NCI-H82 treated with DMSO at 0.1 percent for 48 hours (cell line): ENCODE results near the gene ATP10A.

ENCODE experiments used
- DNase-seq: peaks from one replicate; lab custom pipeline; 2025; ENCODE audit not compliant: unreplicated experiment; lab: John Stamatoyannopoulos, UW

ATP10A gene

GRCh38 chr15:25830844-25831451 is 32.2 kb downstream of the ATP10A start:
- no peak for DNase-seq

DNA sequence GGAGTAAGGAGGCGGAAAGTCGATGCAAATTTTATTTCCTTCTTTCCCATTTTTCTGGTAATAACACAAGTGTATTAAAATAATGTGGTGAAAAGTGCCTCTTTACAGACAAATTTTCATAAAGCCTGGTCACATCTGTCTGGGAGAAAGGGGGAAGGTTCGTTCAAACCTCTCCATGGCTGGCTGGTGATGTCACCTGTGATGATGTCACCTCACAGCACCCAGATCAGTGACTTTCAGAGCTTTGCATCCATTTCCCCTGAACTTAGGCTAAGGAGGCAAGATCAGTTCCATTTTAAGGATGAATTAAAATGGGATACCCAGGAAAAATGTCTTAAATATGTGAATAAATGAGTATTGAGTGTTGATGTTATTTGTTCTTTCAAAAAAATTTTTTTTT is 34.1 kb downstream of the ATP10A start:
- DNase-seq, result no peak

DNA sequence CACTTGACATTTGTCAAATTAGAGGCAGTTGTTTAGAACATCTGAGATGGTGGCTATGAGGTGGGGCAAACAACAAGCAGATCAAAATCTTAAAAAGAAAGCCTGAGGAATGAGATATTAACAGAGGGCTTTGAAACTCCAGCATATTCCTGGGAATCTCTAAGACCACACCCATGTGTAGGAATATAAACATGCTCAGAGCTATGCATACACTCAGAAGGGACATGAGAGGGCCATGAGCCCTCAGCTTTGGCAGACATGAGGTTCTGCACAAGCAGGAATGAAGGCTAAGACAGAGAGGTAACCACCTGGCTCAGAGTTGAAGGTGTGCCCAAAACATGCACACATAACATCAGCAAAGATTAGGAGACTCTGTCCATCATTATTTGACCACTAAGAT is 37.9 kb downstream of the ATP10A start:
- no peak for DNase-seq

DNA sequence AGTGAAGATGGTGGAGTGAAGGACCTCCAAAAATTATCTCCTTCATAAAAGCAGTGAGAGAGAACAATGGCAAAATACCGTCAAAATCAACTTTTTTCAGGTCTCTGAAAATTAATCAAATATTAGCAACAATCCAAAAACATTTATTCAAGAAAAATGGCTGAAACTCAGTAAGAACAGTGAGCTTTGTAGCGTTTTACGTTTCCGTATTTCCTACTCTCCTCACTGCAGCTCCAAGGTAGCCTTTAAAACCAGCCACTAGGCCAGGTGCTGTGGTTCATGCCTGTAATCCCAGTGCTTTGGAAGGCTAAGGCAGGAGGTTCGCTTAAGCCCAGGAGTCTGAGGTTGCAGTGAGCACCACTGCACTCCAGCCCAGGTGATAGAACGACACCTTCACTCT is 38.5 kb downstream of the ATP10A start:
- DNase-seq, result no peak

- no peak for DNase-seq
Measured at GRCh38 chr15:25812845-25813244, 50.3 kb downstream of the ATP10A start.

DNA sequence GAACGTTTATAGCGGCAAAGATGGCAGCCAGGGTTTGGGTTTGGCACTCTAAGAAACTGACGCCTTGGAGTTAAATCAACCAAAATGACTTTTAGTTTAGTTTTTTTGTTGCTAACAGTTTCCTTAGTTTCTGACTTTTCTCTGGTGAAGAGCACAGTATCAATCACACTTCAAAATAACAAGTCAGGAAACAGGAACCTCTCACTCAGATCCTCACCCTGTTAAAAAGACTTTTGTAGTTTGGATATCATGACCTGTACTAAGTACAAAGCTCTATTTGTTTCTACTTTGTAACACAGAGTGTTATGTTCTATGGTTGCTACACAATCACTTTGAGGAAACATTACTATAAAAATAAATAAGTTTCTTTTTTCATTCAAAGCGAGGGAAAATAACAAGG is 51.1 kb downstream of the ATP10A start:
- DNase-seq, result no peak

DNA sequence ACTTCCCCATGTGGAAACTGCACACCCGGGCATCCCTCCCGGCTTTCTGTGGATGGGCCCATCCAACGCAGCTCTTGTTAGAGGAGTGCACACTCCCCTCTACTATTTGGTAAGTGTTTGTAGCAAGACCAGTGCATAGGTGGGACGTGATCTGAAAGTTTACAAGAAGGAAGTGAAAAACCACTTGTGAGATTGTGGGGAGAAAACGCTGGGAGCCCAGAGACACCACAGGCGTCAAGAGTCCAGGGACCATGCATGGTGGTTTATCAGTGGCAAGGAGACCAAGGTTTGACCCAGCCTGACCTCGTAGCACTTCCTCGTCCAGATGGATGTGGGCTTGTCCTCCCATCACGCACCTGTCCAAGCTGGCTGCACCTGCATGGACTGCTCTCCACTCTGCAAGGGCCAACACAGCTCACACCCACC is 51.6 kb downstream of the ATP10A start:
- DNase-seq, result no peak

DNA sequence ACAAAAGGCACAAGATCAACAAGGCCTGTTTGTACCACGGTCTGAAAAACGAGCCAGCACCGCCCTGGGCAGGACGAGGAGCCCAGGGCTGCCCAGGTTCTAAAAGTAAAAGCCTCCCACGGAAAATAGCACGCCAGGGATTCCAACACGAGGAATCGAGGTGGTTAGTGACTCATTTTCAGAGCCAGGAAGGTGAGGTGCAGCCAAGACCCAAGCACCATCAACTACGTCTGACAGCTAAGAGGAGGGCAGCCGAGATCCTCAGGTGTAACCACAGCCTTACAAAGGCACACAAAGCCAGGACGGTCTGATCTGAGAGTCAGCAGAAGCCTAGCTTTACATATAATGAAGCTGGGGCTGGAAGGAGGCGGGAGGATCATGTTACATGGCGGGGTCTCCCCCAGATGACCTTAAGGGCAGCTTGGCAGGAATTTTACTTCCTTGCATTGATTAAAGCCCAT is 52.5 kb downstream of the ATP10A start:
- DNase-seq, result no peak

GRCh38 chr15:25810154-25810553 is 53.0 kb downstream of the ATP10A start:
- no peak for DNase-seq

DNA sequence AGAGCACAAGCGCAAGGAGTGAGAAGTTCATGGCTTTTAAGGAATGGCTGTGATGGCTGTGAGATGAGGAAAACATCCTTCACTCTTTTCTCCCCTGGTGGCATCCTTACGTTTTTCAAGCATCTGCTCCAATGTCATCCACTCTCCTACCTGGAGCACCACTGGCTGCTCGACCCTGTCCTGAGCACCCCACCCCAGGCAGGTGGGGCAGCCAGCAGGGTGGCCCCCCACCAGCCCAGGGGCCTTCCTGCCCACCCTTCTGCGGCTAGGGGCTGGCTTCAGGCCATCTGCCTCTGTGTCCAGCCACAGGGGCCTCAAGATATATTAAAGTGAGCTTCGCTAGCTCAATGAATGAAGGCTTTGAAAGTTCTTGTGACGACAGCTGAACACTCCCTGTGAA is 56.1 kb downstream of the ATP10A start:
- DNase-seq, result no peak

- no peak for DNase-seq
Measured at GRCh38 chr15:25805031-25805430, 58.1 kb downstream of the ATP10A start.

DNA sequence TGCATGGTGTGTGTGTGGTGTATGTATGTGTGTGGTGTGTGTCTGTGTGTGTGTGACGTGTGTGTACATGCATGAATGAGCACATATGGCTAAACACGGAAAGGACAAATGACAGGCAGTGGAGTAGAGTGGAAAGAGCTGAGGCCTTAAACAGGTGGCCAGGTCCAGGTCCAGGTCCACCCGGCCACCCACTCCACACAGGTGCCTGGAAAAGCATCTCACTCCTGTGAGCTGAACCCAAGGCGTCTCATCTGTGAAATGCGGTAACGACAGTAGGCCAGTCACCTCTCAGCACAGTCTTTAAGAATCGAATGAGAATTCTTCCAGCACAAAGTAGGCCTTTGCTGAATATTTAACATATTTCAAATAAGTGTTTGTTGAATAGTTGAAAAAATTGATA is 58.7 kb downstream of the ATP10A start:
- no peak for DNase-seq

DNA sequence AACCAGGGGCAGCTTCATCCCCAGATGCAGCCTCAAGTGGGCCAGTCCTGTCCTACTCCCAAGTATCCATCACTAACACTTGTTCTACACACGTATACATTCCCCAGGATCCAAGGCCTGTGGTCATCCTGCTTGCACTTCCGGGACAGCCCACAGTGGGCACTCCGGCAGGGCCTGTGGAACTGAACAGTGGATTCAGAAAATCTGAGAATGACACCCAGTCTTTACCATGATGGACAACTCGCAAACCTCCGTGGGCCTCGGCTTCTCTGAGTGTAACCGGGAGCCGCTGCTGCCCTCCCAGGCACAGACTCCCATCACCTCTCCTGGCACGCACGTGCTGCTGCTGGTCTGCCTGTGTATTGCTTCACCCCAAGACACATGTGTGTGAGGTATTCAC is 59.6 kb downstream of the ATP10A start:
- DNase-seq, result no peak

DNA sequence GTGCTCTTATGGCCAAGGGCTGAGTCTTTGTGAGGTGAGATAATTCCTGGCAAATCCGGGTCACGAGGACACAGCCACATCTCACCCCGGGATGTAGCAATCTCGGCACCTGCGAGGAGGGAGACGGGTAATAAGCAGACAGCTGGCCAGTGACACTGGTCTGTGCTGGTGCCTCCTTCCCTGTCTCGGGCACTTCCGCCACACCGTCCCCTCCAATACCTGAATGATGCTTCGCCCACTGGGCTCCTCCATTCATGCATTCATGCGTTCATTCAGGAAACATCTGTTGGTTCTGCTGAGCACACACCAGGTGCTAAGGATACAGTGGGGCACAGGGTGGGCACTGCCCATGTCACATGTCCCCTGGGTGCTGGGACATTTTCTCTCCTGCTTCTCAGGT is 60.1 kb downstream of the ATP10A start:
- DNase-seq, result no peak

DNA sequence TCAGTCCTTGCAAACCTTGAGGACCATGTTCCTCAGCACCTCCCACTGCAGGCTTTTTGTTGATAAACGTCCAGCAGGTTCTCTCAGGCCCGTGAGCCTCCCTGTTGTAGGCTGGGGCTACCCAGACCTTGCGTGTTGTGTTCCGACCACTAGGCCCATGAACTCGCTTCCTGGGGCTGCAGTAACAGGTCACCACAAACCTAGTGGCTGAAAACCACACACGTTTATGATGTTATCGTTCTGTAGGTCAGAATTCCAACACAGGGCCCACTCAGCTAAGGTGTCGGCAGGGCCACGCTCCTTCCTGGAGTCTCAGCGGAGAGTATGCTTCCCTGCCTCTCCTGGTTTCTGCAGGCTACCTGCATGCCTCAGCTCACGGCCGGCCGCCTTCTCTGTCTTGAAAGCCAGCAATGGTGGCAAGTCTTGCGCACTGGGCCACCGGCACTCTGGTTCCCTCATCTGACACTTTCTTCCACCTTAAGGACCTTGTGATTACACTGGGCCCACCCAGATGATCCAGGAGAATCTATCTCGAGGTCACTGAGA is 60.8 kb downstream of the ATP10A start:
- DNase-seq, result no peak

- DNase-seq, result no peak
Measured at GRCh38 chr15:25801586-25802284, 61.4 kb downstream of the ATP10A start.

GRCh38 chr15:25800761-25801515 is 62.2 kb downstream of the ATP10A start:
- DNase-seq, result no peak

- DNase-seq, result no peak
Measured at GRCh38 chr15:25799906-25800700, 63.0 kb downstream of the ATP10A start.

- DNase-seq, result peak; percentile 23
Measured at GRCh38 chr15:25797936-25798901, 64.9 kb downstream of the ATP10A start.

DNA sequence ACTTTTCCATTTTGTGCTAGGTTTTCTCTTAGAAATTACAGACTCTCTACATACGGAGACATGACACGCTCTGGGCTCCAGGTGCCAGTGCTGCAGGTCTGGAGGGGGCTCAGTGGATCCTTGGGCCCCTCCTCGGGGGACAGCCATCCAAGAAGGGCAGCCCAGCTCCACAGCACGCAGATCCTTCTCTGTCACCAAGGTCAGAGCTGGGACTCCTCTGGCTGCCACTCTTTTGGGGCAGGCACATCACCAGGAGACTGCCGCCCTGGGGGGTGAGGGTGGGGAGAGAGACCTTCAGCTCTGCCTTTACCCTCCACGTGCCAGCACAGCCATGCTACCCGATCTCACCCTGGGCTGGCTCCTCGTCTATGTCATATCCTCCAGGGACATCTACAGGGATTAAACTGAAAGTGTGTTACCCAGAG is 65.6 kb downstream of the ATP10A start:
- no peak for DNase-seq
